Erythroblast (primary cell): ENCODE results near the gene ATXN2.

Experiments used
- GATA1 ChIP-seq: IDR thresholded peaks from 2 replicates; pipeline ENCODE4 v1.6.1; 2011; ENCODE audit warnings: low read depth, mild to moderate bottlenecking, control low read depth, low read length, moderate library complexity
- POLR2A ChIP-seq: IDR thresholded peaks from 2 replicates; pipeline ENCODE4 v1.6.1; 2011; ENCODE audit warnings: mild to moderate bottlenecking, low read length

DNA sequence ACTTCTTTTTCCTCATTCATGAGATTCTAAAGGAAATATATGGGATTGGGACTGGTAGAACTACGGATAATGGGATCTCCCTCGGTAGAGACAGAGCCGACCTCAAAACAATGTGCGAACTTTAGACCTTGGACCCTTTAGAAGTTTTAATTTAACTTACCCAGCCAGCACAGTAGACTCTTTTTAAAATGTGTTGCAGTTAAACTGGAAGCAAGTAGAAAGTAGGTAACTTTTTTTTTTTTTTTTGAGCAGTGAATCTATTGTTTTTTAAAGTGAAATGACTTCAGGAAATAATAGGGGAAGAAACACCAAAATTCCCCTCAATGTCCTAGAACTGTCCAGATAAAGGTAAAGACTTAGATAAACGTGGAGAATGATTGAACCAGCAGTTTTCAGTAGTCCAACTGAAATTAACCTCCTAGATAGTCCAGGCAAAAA lies 1.1 kb upstream of the ATXN2 start:
- TF ChIP-seq POLR2A, result no peak
- no peak for TF ChIP-seq GATA1
